ENCODE data around the gene ESYT3. TPM values are rescaled to one million over a fixed set of nuclear protein-coding genes. Genes with fewer than 3 reads are reported as not detected.
A peak's percentile ranks its signal among the peaks of the same experiment; 100 is the strongest.

ESYT3 gene
- total RNA-seq, 1 donor from 2014 or later: 12.6 TPM

DNA sequence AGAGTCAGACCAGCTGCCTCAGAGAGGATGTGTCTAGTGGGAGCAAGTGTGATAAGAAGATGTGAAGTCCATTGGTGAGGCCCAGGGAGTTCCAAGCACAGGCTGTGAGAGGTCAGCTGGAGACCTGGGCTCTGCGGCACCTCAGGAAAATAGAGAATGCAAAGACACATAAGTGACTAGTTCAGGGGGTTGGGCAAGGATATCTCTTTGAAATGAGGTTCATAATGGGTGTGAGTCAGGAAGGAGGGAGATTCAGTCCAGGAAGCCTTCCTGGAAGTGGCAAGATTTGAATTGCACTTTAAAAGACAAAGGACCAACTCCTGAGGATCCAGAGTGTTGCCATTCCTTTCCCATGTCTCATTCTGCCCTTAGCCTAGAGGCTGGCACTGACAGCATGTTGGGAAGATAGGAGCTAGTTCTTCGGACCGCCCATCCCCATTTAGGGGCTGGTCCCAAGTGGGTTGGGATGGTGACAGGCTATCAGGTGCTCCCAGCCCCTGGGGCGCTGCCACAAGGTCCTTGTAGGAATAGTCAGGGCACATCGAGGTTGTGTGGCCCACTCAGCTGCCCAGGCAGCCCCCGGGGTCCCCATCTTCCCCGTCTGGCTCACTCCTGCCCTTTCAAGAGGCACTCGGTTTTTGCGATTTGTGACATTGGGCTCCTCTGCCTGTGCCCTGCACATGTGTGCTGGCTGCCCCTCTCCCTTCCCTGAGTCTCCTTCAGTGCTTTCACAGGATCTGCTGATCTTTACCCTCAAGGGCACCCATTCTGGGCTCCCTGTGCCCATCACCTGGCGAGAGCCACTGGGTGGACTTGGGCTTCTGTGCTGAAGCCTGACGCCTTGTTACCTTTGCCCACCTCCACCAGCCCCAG is 23.7 kb downstream of the ESYT3 start:
- no peak for ATAC-seq
- intact Hi-C loops (cut with DNase I): no loop called here
- no peak for DNase-seq (ENCODE audit: low spot score)

DNA sequence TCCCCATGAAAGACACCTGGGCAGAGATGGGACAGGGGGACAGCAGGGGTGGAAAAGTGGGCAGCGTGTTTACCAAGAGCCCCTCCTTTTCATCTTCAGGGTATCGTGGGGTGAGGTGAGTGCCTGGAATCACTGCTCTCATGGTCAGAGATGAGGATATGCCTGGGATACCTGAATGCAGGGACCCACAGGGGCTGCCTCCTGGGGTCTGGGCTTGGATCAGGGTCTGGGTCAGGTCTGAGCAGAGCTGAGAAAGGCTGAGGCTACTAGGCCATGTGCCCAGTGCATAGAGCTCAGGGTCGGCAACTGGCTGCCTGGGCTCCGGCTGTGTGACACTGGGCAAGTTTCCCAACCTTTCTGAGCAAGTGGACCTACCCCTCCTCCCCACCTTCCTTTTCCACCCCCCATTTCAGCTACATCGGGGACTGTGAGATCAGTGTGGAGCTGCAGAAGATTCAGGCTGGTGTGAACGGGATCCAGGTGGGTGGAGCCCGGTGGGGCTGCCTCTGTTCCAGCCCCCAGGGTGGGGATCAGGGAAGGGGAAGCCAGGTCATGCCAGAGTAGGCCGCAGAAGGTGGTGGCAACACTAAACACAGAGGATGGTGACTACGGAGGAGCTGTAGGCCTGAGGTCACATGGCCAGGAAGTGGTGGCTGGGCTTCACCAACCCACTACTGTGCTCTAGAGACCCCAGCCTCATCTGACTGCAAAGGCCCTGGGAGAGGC is 24.5 kb downstream of the ESYT3 start:
- no peak for ATAC-seq
- intact Hi-C loops (cut with DNase I): no loop called here
- no peak for DNase-seq (ENCODE audit: low spot score)

DNA sequence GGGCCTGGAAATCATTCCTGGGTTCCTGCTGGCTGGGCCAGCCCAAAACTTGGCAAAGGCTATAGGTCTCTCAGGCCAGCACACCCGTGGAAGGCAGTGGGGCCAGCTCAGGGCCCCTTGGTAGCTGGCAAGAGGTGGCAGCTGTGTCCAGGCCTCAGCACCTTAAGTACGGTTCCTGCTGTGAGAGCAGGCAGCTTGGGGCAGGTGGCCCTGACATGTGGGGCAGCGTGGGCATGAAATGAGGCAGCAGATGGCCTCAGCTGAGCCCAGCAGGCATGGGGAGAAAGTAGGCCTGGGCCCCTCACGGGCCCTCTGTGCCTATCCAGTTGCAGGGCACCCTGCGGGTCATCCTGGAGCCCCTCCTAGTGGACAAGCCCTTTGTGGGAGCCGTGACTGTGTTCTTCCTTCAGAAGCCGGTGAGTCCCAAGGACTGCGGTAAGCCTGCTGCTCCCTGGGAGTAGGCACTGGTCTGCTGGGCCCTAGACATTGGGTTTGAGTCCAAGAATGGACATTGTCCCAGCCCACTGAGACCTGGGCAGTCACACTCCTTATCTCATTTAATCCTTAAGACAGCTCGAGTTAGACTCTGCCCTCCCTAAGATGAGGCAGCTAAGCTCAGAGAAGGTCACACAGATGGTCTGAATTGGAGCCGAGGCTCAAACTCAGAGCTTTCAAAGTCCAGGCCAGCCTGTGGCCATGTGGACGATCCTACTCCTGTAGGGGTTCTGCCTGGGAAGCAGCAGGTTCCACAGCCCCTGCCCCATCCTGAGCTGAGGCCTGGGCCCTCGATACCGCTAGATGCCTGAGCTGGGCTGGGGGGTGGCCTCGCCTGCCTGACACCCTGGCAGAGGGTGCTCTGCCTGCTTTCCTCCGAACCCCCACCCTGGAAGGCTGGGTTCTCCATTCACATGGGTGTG is 25.5 kb downstream of the ESYT3 start:
- DNase-seq (ENCODE audit: low spot score): no peak
- no peak for ATAC-seq
- intact Hi-C loops (cut with DNase I): no loop called here

DNA sequence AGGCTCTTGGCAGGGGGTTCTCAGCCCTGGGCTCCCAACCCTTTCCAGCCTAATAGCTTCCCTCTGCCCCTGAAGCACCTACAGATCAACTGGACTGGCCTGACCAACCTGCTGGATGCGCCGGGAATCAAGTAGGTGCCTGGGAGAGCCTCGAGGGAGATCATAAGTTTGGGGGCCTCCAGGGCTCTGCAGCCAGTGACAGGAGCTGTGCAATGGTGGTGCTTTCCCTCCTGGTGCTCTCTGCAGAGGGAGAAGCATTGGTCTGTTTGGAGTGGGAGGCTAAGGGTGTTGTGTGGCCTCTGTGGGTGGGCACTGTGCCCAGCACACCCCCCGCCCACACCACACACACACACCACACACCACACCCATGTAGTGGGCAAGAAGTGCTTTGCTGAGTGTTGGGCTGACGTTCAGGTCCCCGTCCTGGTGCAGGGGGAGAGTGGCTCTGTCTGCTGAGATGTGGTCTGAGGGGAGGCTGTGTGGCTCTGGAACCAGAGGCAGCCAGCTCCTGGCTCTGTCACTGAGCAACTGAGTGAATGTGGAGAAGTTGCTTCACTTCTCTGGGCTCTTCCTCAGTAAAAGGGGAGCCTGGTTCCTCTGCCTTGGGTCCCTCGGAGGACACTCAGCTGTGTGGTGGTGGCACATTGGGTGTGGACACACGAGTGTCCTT is 26.3 kb downstream of the ESYT3 start:
- DNase-seq (ENCODE audit: low spot score) (no peak), ATAC-seq (no peak)
- intact Hi-C loops (cut with DNase I): no loop called here

DNA sequence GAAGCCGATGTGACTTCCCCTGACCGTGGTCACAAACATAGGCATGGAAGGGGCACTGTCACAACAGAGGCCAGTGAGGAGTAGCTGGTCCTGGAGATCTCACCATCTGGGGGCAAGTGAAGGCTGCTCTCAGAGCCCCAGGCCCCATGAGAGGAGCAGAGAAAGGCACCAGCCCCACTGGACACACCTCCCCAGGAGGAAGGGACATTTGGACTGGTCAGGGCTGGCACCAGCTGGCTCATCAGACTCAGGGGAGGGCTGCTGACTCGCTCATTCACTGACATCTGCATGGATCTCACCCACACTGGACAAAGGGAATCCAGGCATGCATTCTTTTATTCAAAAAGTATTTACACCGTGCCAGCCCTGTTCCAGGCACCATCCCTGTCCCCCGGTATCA is 26.8 kb downstream of the ESYT3 start:
- no peak for DNase-seq (ENCODE audit: low spot score)
- ATAC-seq: no peak
- intact Hi-C loops (cut with DNase I): no loop called here

DNA sequence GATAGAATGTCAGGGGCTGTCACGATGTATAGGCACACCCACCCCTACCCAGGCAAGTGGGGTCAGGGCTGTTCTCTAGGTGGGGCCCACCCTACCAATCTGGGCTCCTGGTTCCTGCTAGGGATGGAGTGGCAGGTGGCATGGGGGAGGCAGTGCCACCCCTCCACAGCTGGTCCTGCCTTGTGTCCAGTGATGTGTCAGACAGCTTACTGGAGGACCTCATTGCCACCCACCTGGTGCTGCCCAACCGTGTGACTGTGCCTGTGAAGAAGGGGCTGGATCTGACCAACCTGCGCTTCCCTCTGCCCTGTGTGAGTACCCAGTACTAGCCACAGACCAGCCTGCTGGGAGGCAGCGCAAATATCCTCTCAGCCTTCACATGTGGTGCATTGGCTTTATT is 27.5 kb downstream of the ESYT3 start:
- intact Hi-C loops (cut with DNase I): no loop called here
- DNase-seq (ENCODE audit: low spot score) (no peak), ATAC-seq (no peak)

DNA sequence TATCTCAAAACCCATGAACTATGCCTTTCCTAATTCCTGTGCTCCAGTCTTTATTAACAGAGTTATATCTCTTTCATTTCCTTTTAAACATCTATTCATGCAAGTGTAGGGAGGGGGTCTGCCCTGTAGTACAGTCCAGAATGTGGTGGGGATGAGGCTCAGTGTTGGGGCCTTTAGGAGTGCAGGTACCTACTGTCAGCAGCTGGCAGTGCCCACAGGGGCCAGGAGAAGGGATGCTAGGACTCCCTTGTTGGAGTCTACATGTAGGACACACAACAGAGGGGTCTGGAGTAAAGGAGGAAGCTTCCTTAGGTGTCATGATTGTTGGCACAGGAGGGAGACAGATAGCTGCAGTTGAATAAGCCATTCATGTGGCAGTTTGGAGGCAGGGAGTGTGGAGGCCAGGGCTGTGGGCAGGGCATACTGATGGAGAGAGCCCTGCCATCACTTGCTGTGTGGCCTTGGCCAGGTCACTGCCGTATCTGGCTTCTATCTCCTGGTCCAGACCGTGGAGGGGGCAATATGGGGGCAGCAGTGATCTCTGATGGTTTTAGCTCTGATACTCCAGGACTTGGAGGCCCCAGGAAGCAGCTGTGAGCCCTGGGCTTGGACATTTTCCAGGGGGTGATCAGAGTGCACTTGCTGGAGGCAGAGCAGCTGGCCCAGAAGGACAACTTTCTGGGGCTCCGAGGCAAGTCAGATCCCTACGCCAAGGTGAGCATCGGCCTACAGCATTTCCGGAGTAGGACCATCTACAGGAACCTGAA is 29.5 kb downstream of the ESYT3 start:
- intact Hi-C loops (cut with DNase I): no loop called here
- DNase-seq (ENCODE audit: low spot score) (no peak), ATAC-seq (no peak)

DNA sequence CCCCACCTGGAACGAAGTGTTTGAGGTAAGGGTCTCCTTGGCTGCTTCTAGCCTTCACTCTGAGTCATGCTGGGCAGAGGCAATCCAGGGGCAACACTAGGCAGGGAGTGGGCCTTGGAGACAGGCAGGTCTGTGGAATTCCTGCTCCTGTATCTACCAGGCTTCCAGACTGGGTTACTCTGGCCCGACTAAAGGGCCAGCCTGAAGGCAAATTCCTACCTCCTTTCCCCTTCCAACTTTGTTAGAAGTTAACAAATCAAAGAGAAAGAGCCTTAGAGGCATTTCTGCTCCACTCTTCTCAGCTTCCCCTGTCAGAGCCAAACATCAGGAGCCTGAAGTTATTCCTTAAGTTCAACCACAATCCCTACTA is 30.1 kb downstream of the ESYT3 start:
- no peak for DNase-seq (ENCODE audit: low spot score)
- intact Hi-C loops (cut with DNase I): no loop called here
- ATAC-seq: no peak

DNA sequence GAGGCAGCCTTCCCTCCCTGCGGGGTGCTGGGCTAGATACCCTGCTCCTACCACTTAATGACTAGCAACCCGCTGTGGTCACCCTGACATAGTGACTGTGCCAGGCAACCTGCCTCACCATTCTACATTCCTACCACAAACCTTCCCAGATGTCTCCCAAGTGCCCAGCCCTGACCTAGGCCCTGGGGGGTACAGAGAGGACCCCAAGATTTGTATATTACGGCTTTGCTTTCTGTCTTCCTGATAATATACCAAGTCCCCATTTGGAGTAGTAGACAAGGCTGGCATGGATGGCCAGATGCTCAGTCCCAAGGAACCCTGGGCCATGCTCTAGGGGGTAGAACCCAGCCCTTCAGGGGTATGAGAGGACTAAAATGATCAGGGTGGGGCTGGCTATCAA is 31.0 kb downstream of the ESYT3 start:
- ATAC-seq (no peak), DNase-seq (ENCODE audit: low spot score) (no peak)
- intact Hi-C loops (cut with DNase I): no loop called here

DNA sequence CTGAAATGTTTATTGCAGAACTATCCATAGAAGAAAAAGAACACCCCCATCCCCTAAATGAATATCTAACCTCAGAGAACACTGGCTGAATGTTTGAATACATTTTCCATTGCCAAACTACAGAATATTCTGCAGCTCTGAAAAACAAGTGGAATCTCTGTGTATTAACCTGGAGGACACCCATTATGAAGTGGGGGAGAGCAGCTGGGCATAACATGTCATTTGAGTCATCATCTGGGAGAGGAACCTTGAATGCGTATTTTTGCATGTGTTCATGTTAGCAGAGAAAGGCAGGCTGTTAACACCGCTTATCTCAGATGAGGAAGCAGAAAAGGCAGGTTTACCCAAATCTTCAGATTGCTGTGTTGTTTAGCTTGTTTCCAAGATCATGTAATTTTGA is 31.5 kb downstream of the ESYT3 start:
- DNase-seq (ENCODE audit: low spot score) (no peak), ATAC-seq (no peak)
- intact Hi-C loops (cut with DNase I): no loop called here

DNA sequence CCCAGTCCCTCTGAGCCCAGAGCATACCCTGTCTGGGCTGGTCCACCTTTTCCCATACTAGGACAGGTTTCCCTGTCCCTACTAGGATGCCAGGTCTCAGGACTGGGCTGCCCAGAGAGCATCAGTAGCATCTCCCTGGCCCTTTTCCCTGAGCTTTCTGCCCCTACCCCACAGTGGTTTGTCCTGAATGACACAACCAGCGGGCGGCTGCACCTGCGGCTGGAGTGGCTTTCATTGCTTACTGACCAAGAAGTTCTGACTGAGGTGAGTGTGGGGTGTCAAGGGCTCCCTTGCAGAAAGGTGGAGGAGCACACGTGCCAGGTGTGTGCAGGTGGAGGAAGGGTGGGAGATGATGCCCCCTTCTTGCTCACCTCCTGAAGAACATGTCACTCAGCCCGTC is 33.5 kb downstream of the ESYT3 start:
- intact Hi-C loops (cut with DNase I): no loop called here
- ATAC-seq: no peak
- no peak for DNase-seq (ENCODE audit: low spot score)

DNA sequence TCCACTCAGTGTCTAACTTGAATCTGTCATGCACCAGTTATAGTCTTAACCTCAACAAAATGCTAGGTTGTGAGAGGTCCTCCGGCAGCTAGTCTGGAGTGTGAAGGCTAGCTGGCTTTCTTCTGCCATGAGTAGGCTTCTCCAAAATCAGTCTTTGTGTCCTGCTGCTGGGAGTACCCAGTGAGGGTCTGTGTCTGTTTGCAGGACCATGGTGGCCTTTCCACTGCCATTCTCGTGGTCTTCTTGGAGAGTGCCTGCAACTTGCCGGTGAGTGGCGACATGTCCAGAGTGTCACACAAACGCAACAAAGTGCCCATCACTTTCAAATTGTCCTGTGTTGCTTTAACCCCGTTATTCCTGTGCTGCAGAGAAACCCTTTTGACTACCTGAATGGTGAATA is 34.0 kb downstream of the ESYT3 start:
- intact Hi-C loops (cut with DNase I): no loop called here
- DNase-seq (ENCODE audit: low spot score) (no peak), ATAC-seq (no peak)

DNA sequence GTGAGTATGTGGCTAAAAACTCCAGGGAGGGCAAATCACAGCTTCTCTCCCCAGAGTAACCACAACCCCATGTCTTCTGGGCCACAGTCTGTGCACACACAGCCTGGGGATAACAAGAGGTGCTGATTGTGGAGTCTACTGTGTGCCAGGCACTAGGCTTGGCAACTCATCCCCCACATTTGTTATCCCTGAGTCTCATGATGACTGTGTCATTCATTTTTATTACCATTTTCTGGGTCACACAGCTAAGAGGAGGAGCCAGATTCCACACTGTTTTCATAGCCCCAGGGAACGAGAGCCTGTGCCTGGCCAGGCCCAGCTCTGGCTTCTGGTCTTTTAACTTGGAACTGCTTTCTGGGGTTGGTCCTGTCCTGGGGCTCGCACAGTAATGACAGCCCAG is 34.5 kb downstream of the ESYT3 start:
- intact Hi-C loops (cut with DNase I): no loop called here
- DNase-seq (ENCODE audit: low spot score) (no peak), ATAC-seq (no peak)

DNA sequence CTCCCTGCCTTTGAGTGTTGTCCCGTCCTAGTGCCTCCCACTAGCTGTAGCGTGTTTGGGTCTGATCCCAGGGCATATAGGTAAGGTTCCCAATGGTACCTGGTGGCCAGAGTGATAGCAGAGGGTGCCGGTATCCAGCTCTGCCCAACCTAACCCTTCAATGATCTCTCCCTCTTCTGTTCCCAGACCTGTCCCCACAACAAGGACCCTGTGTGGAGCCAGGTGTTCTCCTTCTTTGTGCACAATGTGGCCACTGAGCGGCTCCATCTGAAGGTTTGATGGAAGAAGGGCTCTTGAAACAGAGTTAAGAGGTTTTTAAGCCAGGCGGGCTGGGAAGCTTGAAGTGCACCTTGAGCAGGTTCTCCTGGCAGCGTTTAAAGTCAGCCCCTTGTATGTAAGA is 35.5 kb downstream of the ESYT3 start:
- ATAC-seq (no peak), DNase-seq (ENCODE audit: low spot score) (no peak)
- intact Hi-C loops (cut with DNase I): no loop called here

DNA sequence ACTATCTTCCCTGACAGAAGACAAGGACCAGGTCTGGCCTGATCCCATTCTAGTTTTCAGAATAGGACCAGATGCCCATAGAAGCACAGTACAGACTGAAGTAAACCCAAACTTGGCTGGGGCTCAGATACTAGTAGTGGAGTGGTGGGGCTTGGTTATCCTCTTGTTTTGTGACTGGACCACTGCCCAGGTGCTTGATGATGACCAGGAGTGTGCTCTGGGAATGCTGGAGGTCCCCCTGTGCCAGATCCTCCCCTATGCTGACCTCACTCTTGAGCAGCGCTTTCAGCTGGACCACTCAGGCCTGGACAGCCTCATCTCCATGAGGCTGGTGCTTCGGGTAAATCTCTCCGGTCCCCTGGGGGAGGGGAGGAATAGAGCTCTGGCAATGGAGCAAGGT is 36.3 kb downstream of the ESYT3 start:
- intact Hi-C loops (cut with DNase I): no loop called here
- ATAC-seq: peak; percentile 38
- DNase-seq (ENCODE audit: low spot score): no peak

DNA sequence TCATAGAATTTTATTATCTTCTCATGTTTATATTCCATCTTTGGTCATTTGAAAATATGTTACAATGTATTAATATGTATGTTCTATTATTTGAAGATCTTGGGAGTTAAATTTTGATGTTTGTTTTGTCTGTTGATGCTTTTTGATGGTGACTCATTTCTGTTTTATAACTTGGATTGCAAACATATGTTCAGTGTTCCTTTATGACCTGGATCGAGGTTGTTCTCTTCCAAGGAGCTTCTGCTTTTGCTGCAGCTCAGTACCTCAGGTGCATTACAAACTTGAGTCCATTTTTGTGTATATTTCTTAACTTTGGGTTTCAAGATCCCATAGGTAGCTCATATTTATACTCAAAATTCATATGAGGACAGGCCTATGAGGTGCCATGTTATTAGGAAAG is 37.1 kb downstream of the ESYT3 start:
- ATAC-seq (no peak), DNase-seq (ENCODE audit: low spot score) (no peak)
- intact Hi-C loops (cut with DNase I): no loop called here

DNA sequence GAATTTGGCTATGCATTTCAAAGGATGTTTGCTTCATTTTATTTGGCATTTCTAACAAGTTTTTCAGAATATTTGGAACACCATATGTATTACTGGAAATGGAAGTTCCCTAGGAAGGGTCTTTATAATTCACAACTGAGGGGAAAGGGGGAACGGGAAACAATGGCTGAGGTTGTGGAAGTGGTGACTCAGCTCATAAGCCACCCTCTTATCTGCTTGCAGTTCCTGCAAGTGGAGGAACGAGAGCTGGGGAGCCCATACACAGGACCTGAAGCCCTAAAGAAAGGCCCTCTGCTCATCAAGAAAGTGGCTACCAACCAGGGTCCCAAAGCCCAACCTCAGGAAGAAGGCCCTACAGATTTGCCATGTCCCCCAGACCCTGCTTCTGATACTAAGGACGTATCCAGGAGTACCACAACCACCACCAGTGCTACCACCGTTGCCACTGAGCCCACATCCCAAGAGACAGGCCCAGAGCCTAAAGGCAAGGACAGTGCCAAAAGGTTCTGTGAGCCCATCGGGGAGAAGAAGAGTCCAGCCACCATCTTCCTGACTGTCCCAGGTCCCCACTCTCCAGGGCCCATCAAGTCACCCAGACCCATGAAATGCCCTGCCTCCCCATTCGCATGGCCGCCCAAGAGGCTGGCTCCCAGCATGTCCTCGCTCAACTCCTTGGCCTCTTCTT is 37.9 kb downstream of the ESYT3 start:
- no peak for ATAC-seq
- intact Hi-C loops (cut with DNase I): no loop called here
- DNase-seq (ENCODE audit: low spot score): no peak

DNA sequence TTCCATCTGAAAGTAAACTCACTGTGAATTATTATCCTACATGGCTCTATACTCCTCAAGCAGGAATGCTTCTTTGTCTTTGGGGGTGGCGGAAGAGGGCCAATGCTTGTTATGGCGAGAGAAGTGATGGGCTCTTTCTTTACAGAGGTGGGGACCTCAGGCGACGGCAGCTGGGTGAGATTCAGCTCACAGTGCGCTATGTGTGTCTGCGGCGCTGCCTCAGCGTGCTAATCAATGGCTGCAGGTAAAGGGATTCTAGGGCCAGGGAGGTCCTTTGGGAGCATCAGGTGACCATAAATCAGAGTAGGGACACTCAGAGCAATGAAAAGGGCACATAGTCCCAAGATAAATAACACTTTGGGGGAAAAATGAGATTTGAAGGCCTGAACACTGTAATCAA is 39.0 kb downstream of the ESYT3 start:
- DNase-seq (ENCODE audit: low spot score) (no peak), ATAC-seq (no peak)
- intact Hi-C loops (cut with DNase I): no loop called here
